Suppressor macrophage (primary cell): ENCODE data around the gene NEGR1.
"Not testable (repeated sequence)": the region's sequence is repeated elsewhere in the genome, so short reads cannot be mapped to it uniquely, and the experiment has no call there.

Experiments used
- DNase-seq, 4 experiments: peaks; one replicate each; pipeline ENCODE4 v3.0.0-alpha.2; 2020 to 2022

The NEGR1 gene

GRCh38 chr1:71940261-71940660 lies 342.1 kb downstream of the NEGR1 start:
- no peak for DNase-seq

GRCh38 chr1:71930511-71930910 lies 351.8 kb downstream of the NEGR1 start:
- DNase-seq: no peak

- no peak for DNase-seq
Measured at GRCh38 chr1:71921935-71922559, 360.3 kb downstream of the NEGR1 start.

- DNase-seq: no peak
Measured at GRCh38 chr1:71921204-71921603, 361.1 kb downstream of the NEGR1 start.

GRCh38 chr1:71920556-71920955 lies 361.8 kb downstream of the NEGR1 start:
- no peak for DNase-seq

- DNase-seq: no peak
Measured at GRCh38 chr1:71919811-71920509, 362.4 kb downstream of the NEGR1 start.

GRCh38 chr1:71918630-71919029 lies 363.7 kb downstream of the NEGR1 start:
- DNase-seq: no peak

GRCh38 chr1:71916894-71917293 lies 365.4 kb downstream of the NEGR1 start:
- no peak for DNase-seq

- DNase-seq: peak in 2 of 4 experiments; percentile 14 to 17
Measured at GRCh38 chr1:71914626-71915025, 367.7 kb downstream of the NEGR1 start.

- DNase-seq: no peak
Measured at GRCh38 chr1:71908871-71909390, 373.4 kb downstream of the NEGR1 start.

GRCh38 chr1:71908303-71908702 lies 374.0 kb downstream of the NEGR1 start:
- no peak for DNase-seq

GRCh38 chr1:71899881-71900280 lies 382.5 kb downstream of the NEGR1 start:
- DNase-seq: no peak

- DNase-seq: not testable (repeated sequence)
Measured at GRCh38 chr1:71888166-71888565, 394.2 kb downstream of the NEGR1 start.

- DNase-seq: peak in 1 of 4 experiments; percentile 3
Measured at GRCh38 chr1:71885171-71885570, 397.2 kb downstream of the NEGR1 start.

- no peak for DNase-seq
Measured at GRCh38 chr1:71882637-71883036, 399.7 kb downstream of the NEGR1 start.

- DNase-seq: peak; percentile 51 to 88 (median 72)
Measured at GRCh38 chr1:71882226-71882625, 400.1 kb downstream of the NEGR1 start.

- DNase-seq: peak in 3 of 4 experiments; percentile 3 to 67 (median 28)
Measured at GRCh38 chr1:71881611-71882010, 400.7 kb downstream of the NEGR1 start.

GRCh38 chr1:71869326-71869725 lies 413.0 kb downstream of the NEGR1 start:
- no peak for DNase-seq

- DNase-seq: no peak
Measured at GRCh38 chr1:71862756-71863155, 419.6 kb downstream of the NEGR1 start.

GRCh38 chr1:71861022-71861421 lies 421.3 kb downstream of the NEGR1 start:
- DNase-seq: peak; percentile 11 to 77 (median 40)

- no peak for DNase-seq
Measured at GRCh38 chr1:71859806-71860205, 422.5 kb downstream of the NEGR1 start.

- DNase-seq: no peak
Measured at GRCh38 chr1:71857862-71858261, 424.5 kb downstream of the NEGR1 start.

- DNase-seq: no peak
Measured at GRCh38 chr1:71853360-71853759, 429.0 kb downstream of the NEGR1 start.

GRCh38 chr1:71850936-71851335 lies 431.4 kb downstream of the NEGR1 start:
- DNase-seq: no peak
